Left renal cortex interstitium (tissue), 4 donors: ENCODE results near the gene ABHD10. TPM values are rescaled to one million over a fixed set of nuclear protein-coding genes. Genes with fewer than 3 reads are reported as not detected.

Experiments
- DNase-seq, 4 donors: peaks; one replicate each; pipeline ENCODE4 v3.0.0-alpha.2; 2013; ENCODE audit warnings: low read depth in 4 of 4, low spot score in 2 of 4, missing footprints in 1 of 4
- polyA plus RNA-seq, 4 donors: library from polyadenylated mRNA; unstranded; fragments of 120-200 nt; gene quantifications; one replicate each; pipeline ENCODE4 v1.2.1, GENCODE V29; 2013; ENCODE audit not compliant: insufficient read length in 4 of 4

ABHD10 gene
- polyA plus RNA-seq, 4 donors, result 49.4 to 58.8 (median 52.2) TPM

DNA sequence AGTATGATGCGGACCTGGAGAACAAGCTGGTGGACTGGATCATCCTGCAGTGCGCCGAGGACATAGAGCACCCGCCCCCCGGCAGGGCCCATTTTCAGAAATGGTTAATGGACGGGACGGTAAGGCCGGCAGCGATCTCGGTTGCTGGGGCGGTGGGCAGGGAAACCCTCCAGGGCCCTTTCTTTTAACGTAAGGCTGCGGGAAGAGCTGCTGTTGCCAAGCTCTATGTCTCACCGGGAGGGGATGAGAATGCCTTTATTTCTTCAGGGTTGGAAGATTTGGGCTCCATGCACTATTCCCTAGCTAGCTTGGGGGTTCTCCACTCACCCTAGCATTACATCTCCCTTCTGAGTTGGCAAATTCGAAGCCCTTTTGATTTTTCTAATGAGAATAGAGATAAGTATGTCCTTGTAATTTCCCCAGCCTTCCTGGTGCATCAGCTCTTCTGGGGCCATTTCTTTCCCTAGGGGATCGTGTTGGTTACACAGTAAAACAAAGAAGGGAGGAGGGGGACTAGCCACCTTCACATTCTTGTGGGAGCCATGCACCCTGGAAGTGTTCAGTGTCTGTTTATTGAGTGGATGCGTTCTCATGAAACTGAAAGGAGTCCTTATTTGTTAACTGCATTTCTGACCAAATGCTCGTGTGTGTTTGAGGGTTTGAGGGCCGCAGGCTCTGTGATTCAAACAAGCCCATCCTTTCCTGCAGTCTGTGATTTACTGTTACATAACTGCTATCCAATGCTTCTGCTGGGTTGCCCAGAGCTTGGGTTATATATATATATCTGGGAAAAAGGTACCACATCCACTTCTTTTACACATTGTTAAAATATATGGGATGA, 20.9 kb downstream of the ABHD10 start:
- DNase-seq, result no peak

DNA sequence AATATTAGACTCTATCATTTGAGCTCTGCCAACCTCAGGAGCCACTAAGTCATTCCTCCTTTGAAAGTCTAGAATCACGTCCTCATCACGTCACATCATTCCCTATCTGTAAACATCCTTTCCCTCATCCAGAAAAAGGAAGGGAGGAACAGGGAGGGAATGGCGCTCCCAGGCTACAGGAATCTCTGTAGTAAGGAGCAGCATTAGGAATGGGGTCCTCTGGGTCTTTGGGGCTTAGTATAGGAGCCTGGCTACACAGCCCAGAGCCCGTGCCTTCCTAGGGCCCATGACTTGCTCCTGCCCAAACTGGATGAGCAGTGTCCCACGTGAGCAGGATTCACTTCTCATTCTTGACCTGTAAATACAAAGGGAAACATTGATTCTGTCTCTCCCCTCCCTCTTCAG, 21.5 kb downstream of the ABHD10 start:
- no peak for DNase-seq

DNA sequence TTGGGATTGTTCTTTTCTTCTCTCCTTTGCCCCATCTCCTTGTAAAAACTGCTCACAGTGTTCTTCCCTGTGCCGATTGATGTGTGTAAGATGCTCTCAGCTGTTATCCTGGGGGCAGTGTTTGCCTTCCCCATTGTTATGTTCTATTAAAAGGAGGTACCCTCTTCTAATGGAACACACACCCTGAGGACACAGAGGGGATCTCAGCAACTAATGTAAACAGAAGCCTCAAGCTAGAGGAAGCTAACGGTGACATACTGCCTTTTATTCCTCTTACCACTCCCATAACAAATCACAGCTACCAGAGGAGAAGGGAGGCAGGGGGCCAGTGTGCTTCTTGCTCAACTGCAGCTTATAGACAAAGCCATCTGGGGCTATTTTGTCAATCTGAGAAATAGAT, 22.1 kb downstream of the ABHD10 start:
- no peak for DNase-seq

DNA sequence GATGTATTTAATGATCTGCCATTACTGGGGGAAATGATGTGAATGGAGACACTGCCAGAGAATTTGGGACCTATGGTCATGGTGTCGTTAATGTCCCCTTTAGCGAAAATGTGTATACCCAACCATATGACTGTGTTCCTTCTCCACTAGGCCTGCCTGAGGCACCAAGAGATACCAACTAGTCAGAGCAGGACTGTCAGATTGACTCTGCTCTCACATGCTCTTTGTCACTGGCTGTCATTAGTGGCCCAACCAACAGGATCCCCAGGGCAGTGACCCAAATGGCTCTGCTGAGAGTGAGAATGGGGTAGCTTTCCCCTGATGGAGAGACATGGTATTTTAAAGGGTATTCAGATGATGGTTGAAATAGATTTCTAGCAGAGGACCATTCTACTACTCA, 22.7 kb downstream of the ABHD10 start:
- no peak for DNase-seq

DNA sequence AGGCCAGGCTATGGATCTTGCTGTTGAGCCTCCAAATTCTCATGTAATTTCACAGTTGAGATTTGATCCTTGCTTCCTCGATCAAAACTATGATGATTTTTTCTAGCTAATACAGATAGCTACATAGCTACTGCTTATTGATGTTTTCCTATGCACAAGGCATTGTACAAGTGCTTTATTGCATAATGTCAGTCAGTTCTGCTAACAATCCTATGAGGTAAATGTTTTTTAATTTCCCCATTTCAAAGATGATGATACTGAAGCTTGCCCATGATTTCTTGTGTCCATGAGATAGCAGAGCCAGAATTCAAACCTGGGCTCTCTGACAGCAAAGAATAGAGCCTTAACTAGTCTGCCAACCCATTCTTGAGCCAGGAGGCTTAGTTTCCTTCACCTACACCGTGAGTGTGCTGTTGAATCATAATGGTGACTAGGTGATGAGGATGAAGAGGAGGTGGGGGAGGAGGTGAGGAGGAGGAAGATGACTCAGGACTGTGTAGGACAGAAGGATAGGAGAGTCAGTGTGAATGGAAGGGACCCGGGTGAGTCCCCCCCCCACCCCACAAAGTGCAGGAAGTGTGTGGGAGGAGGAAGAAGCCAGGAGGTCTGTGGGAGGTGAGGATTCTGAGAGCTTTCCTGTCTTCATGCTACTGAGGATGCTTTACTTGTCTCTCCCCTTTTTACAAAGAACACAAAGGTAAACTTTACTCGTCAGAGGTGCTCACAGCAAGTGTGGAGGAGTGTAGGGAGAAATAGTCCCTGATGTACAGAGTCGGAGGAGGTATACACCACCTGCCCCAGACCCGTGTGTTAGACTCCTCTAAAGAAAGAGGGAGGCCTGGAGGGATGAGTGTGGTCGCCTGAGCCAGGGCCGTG, 23.5 kb downstream of the ABHD10 start:
- no peak for DNase-seq

GRCh38 chr3:112003321-112004080, 24.7 kb downstream of the ABHD10 start:
- no peak for DNase-seq

GRCh38 chr3:112004187-112004586, 25.4 kb downstream of the ABHD10 start:
- DNase-seq, result no peak

- no peak for DNase-seq
Measured at GRCh38 chr3:112004669-112005068, 25.8 kb downstream of the ABHD10 start.

GRCh38 chr3:112005091-112005672, 26.4 kb downstream of the ABHD10 start:
- DNase-seq, result no peak

- DNase-seq, result no peak
Measured at GRCh38 chr3:112007633-112008032, 28.8 kb downstream of the ABHD10 start.

GRCh38 chr3:112009670-112010069, 30.8 kb downstream of the ABHD10 start:
- DNase-seq, result no peak

- DNase-seq, result no peak
Measured at GRCh38 chr3:112010636-112011035, 31.8 kb downstream of the ABHD10 start.

DNA sequence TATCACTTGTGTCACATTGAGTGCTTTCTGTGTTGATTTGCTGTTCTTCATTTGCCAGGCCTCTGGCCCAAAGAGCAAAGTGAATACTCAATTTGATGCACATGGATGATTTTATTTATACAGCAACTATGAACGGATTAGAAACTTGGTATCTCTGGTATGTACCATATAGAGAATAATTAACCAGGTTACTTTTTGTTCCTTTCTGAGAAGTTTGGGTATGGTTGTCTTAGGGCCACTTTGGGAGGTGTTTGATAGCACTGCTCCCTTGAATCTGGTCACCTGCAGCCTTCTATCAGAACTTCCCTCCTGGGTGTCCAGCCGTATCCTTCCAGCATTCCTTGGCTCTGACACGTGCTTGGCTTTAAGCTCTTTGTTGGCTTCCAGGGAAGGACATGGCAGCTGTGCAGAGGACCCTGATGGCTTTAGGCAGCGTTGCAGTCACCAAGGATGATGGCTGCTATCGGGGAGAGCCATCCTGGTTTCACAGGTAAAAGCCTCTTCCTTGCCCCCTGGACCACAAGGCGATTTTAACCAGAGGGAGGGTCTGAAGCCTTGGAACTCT, 32.6 kb downstream of the ABHD10 start:
- no peak for DNase-seq

GRCh38 chr3:112012205-112012992, 33.6 kb downstream of the ABHD10 start:
- DNase-seq, result no peak

- peak in 3 of 4 donors; percentile 48 to 78 (median 53) for DNase-seq
Measured at GRCh38 chr3:112013058-112013783, 34.4 kb downstream of the ABHD10 start.

DNA sequence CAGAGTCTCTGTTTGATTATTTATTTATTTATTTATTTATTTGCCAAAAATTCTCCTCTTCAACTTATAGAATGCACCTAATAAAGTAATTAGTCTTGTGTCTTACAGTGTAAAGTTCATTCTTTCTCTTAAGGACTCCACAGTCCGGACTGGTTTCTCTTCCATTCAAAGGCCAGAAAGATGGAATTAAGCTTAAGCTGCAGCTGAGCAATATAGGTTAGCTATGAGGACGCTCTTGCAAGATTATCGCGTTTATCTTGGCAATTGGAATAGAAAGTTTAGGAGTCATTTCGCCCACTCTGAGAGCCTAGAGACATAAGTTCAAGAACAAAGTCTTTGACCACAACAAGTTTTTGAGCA, 34.9 kb downstream of the ABHD10 start:
- DNase-seq, result no peak

DNA sequence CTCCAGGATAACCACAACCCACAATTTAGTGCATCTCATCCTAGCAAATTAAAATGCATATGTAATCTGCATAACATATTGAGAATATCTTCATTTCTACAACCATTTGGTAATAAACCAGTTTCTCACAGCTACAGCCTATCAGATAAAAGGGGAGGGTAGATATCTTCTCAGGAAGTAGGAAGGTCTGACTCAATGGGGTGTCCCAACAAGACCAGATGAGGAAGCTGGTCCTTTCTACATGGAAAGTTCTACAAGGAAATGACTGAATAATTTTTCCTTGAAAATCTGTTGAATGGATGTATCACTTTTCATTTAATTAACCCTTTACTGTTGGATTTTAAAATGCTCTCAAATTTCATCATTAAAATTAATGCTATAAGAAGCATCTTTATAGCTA, 38.3 kb downstream of the ABHD10 start:
- no peak for DNase-seq

DNA sequence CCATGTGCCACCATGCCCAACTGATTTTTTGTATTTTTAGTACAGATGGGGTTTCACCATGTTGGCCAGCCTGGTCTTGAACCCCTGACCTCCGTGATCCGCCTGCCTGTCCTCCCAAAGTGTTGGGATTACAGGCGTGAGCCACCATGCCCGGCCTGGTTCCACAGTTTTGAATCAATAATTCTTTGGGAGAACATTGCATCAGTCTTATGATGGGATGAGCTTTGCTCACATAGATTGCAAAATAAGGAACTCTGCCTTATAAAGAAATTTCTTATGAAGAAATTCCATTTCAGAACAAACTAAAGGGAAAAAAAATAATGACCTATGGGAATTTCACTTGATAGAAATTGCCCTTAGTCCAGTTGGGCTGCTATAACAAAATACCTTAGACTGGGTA, 39.9 kb downstream of the ABHD10 start:
- DNase-seq, result no peak

DNA sequence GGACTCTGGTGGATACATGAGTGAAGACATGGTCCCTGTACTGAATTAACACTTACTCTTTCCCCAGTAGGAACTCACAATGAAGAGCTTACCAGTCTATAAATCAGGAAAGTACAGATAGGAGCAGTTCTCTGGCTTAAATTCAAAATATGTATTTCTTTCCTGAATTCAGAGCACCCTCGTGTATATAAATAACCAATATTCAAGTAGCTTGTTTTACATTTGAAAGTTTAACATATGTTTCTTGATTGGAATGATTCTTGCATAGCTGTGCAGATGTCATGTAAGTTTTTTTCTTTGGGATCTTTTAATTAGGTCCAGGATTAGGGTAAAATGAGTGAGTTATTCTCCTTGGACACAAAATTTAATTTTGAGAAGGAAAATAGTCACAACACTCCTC, 40.9 kb downstream of the ABHD10 start:
- no peak for DNase-seq
